H9 (cell line): ENCODE measurements around the gene BSPRY. TPM values are rescaled to one million over a fixed set of nuclear protein-coding genes. Genes with fewer than 3 reads are reported as not detected.

Experiments used
- DNase-seq: peaks from one replicate; pipeline ENCODE4 v3.0.0-alpha.2; 2017
- H2AFZ ChIP-seq: one replicate; pipeline ENCODE4 v1.6.1; 2013; ENCODE audit warnings: mild to moderate bottlenecking, low read length, control low read depth, moderate library complexity
- H2AK5ac ChIP-seq: 2 replicates; pipeline ENCODE4 v1.6.1; 2013; ENCODE audit warnings: low read length, control low read depth, mixed read lengths; ENCODE audit not compliant: insufficient read length
- H2BK120ac ChIP-seq: one replicate; pipeline ENCODE4 v1.6.1; 2013; ENCODE audit warnings: low read depth, mild to moderate bottlenecking, low read length, control low read depth, inconsistent platforms; ENCODE audit not compliant: poor library complexity, severe bottlenecking
- H2BK12ac ChIP-seq: 2 replicates; pipeline ENCODE4 v1.6.1; 2013; ENCODE audit warnings: low read length, control low read depth, mixed read lengths, low read depth; ENCODE audit not compliant: insufficient read length
- H2BK15ac ChIP-seq: 2 replicates; pipeline ENCODE4 v1.6.1; 2013; ENCODE audit warnings: low read depth, low read length, control low read depth
- H2BK20ac ChIP-seq: one replicate; pipeline ENCODE4 v1.6.1; 2013; ENCODE audit warnings: low read depth, mild to moderate bottlenecking, low read length, control low read depth, inconsistent platforms; ENCODE audit not compliant: poor library complexity, severe bottlenecking
- H2BK5ac ChIP-seq: 2 replicates; pipeline ENCODE4 v1.6.1; 2013; ENCODE audit warnings: low read length, control low read depth, mixed read lengths; ENCODE audit not compliant: insufficient read length
- H3K14ac ChIP-seq: 2 replicates; pipeline ENCODE4 v1.6.1; 2013; ENCODE audit warnings: low read length, control low read depth; ENCODE audit not compliant: insufficient read depth
- H3K18ac ChIP-seq: 2 replicates; pipeline ENCODE4 v1.6.1; 2013; ENCODE audit warnings: low read depth, mild to moderate bottlenecking, mixed read lengths, low read length, control low read depth; ENCODE audit not compliant: insufficient read length
- H3K23ac ChIP-seq: 2 replicates; pipeline ENCODE4 v1.6.1; 2013; ENCODE audit warnings: low read length, control low read depth, mixed read lengths, low read depth; ENCODE audit not compliant: insufficient read length
- H3K23me2 ChIP-seq: 2 replicates; pipeline ENCODE4 v1.6.1; 2013; ENCODE audit warnings: low read depth, mild to moderate bottlenecking, mixed read lengths, low read length, control low read depth; ENCODE audit not compliant: insufficient read length, poor library complexity, severe bottlenecking
- H3K27ac ChIP-seq: 2 replicates; pipeline ENCODE4 v1.5.1; 2013; ENCODE audit warnings: low read length, control low read depth, mixed read lengths, low read depth; ENCODE audit not compliant: insufficient read length
- H3K27me3 ChIP-seq: 2 replicates; pipeline ENCODE4 v1.6.1; 2013; ENCODE audit warnings: low read length, control low read depth, inconsistent platforms; ENCODE audit not compliant: insufficient read depth
- H3K4ac ChIP-seq: 2 replicates; pipeline ENCODE4 v1.6.1; 2013; ENCODE audit warnings: low read depth, mild to moderate bottlenecking, control low read depth, inconsistent platforms, low read length, moderate library complexity
- H3K4me1 ChIP-seq: 2 replicates; pipeline ENCODE4 v1.6.1; 2013; ENCODE audit warnings: low read length, control low read depth, inconsistent platforms; ENCODE audit not compliant: insufficient read depth
- H3K4me2 ChIP-seq: 2 replicates; pipeline ENCODE4 v1.6.1; 2013; ENCODE audit warnings: low read length, control low read depth, mixed read lengths; ENCODE audit not compliant: insufficient read length, insufficient read depth
- H3K56ac ChIP-seq: 2 replicates; pipeline ENCODE4 v1.6.1; 2013; ENCODE audit warnings: low read depth, mild to moderate bottlenecking, mixed read lengths, low read length, control low read depth; ENCODE audit not compliant: insufficient read length
- H3K79me1 ChIP-seq: 2 replicates; pipeline ENCODE4 v1.6.1; 2013; ENCODE audit warnings: low read depth, mild to moderate bottlenecking, moderate library complexity, low read length, control low read depth, inconsistent platforms; ENCODE audit not compliant: insufficient read depth, poor library complexity, severe bottlenecking
- H3K79me2 ChIP-seq: 2 replicates; pipeline ENCODE4 v1.6.1; 2013; ENCODE audit warnings: low read length, control low read depth, inconsistent platforms; ENCODE audit not compliant: insufficient read depth
- H3K9ac ChIP-seq: 2 replicates; pipeline ENCODE4 v1.6.1; 2013; ENCODE audit warnings: low read length, control low read depth, mixed read lengths; ENCODE audit not compliant: insufficient read length; ENCODE audit errors: extremely low read depth
- H3K9me3 ChIP-seq: one replicate; pipeline ENCODE4 v1.6.1; 2013; ENCODE audit warnings: low read depth, low read length, inconsistent platforms; ENCODE audit not compliant: control insufficient read depth
- H3T11ph ChIP-seq: one replicate; pipeline ENCODE4 v1.6.1; 2013; ENCODE audit warnings: mild to moderate bottlenecking, low read length, control low read depth, inconsistent platforms
- H4K20me1 ChIP-seq: one replicate; pipeline ENCODE4 v1.6.1; 2013; ENCODE audit not compliant: control insufficient read depth, insufficient read length, insufficient read depth
- H4K5ac ChIP-seq: 2 replicates; pipeline ENCODE4 v1.6.1; 2013; ENCODE audit warnings: low read depth, mild to moderate bottlenecking, mixed read lengths, low read length, control low read depth; ENCODE audit not compliant: insufficient read length
- H4K8ac ChIP-seq: replicated peaks from 2 replicates; pipeline ENCODE4 v1.6.1; 2013; ENCODE audit warnings: low read length, control low read depth, mixed read lengths, low read depth; ENCODE audit not compliant: insufficient read length
- H4K91ac ChIP-seq: 2 replicates; pipeline ENCODE4 v1.6.1; 2013; ENCODE audit warnings: low read depth, mild to moderate bottlenecking, moderate library complexity, mixed read lengths, low read length, control low read depth; ENCODE audit not compliant: insufficient read length
- H3K27ac Mint-ChIP-seq, 3 experiments: 2 replicates in 2 of 3; 3 replicates in 1 of 3; pipeline ENCODE4 v1.8.0; 2020 to 2021; ENCODE audit warnings: mixed read lengths in 3 of 3, mild to moderate bottlenecking in 1 of 3, moderate library complexity in 1 of 3
- H3K27me3 Mint-ChIP-seq: 2 replicates; pipeline ENCODE4 v1.8.0; 2021; ENCODE audit warnings: low read depth, mild to moderate bottlenecking, moderate library complexity, mixed read lengths
- H3K36me3 Mint-ChIP-seq, 3 experiments: 2 replicates in 2 of 3; 3 replicates in 1 of 3; pipeline ENCODE4 v1.8.0; 2020 to 2021; ENCODE audit warnings: low read depth in 3 of 3, mixed read lengths in 3 of 3; ENCODE audit not compliant: insufficient read depth in 1 of 3
- H3K4me1 Mint-ChIP-seq, 2 experiments: 2 replicates each; pipeline ENCODE4 v1.8.0; 2020; ENCODE audit warnings: mixed read lengths in 2 of 2
- H3K4me3 Mint-ChIP-seq, 2 experiments: 2 replicates in 1 of 2; 3 replicates in 1 of 2; pipeline ENCODE4 v1.8.0; 2020 to 2021; ENCODE audit warnings: mild to moderate bottlenecking in 2 of 2, mixed read lengths in 2 of 2, moderate library complexity in 1 of 2
- H3K9me3 Mint-ChIP-seq, 2 experiments: 2 replicates in 1 of 2; 3 replicates in 1 of 2; pipeline ENCODE4 v1.8.0; 2020; ENCODE audit warnings: mild to moderate bottlenecking in 2 of 2, mixed read lengths in 2 of 2, moderate library complexity in 1 of 2
- CTCF ChIP-seq: fragments of 200-600 bp; sonication (generic); conservative IDR thresholded peaks from 3 replicates; pipeline ENCODE4 v1.8.0; 2021; ENCODE audit warnings: antibody characterized with exemption, mild to moderate bottlenecking
- WGBS: extraction: QIAGEN DNeasy Blood & Tissue Kit; methylation state at CpG from one replicate; pipeline ENCODE4 v1.1.7; 2013; ENCODE audit warnings: missing lambda C conversion rate, low lambda C conversion rate, mixed read lengths; ENCODE audit not compliant: insufficient read length; ENCODE audit errors: extremely low coverage; 5-methylcytosine and 5-hydroxymethylcytosine counted together
- total RNA-seq: library from RNA; stranded (reverse); gene quantifications from 2 replicates; pipeline ENCODE4 v1.2.1, GENCODE V29; 2021

Gene BSPRY
- total RNA-seq, 1 experiment from 2014 or later, result 4.5 TPM

- no peak overlapping the region for H3K23ac ChIP-seq
- H3K79me2 ChIP-seq, result no peaks in the 10 kb centered on the region
- DNase-seq, result no peak
- Mint-ChIP-seq H3K36me3 (peaks cover 3 to 35% (median 24%) of the 10 kb centered on the region in 3 experiments; a peak in 5 of 7 replicates), H3K4me3 (no peak overlapping the region), H3K4me1 (0 out of 4 replicates have a peak, but pooled peaks cover 0 to 5% of the 10 kb centered on the region in 2 experiments), H3K27ac (no peak overlapping the region), H3K9me3 (no peaks in the 10 kb centered on the region), H3K27me3 (no peaks in the 10 kb centered on the region)
- no peak overlapping the region for H4K5ac ChIP-seq
- no peak overlapping the region for H3T11ph ChIP-seq
- H2BK20ac ChIP-seq, result no peak overlapping the region
- no peak overlapping the region for H2AFZ ChIP-seq
- no peak overlapping the region for H3K9ac ChIP-seq
- no peak overlapping the region for H3K56ac ChIP-seq
- no peak overlapping the region for H3K4me2 ChIP-seq
- H3K4ac ChIP-seq, result no peak overlapping the region
- no peak for TF ChIP-seq CTCF
- no peak overlapping the region for H4K8ac ChIP-seq
- H2BK5ac ChIP-seq, result no peak overlapping the region
- H3K23me2 ChIP-seq, result no peaks in the 10 kb centered on the region
- no peaks in the 10 kb centered on the region for H3K9me3 ChIP-seq
- H2BK12ac ChIP-seq, result no peak overlapping the region
- no peak overlapping the region for H2AK5ac ChIP-seq
- H3K79me1 ChIP-seq, result no peaks in the 10 kb centered on the region
- H3K14ac ChIP-seq, result no peak overlapping the region
- H3K18ac ChIP-seq, result no peak overlapping the region
- whole genome bisulfite sequencing, result 100% methylated on average over 1 of the region's 4 CpGs
- no peak overlapping the region for H4K91ac ChIP-seq
- H2BK15ac ChIP-seq, result no peak overlapping the region
- H3K27ac ChIP-seq, result no peak overlapping the region
- H3K4me1 ChIP-seq, result no peaks in the 10 kb centered on the region
- no peaks in the 10 kb centered on the region for H4K20me1 ChIP-seq
- H2BK120ac ChIP-seq, result no peak overlapping the region
- no peaks in the 10 kb centered on the region for H3K27me3 ChIP-seq
Measured at GRCh38 chr9:113386571-113387393, 37.4 kb downstream of the BSPRY start.
